ENCODE data around the gene CDH20. TPM values are rescaled to one million over a fixed set of nuclear protein-coding genes. Genes with fewer than 3 reads are reported as not detected.

Gene CDH20
- total RNA-seq, 2 experiments from 2014 or later: 0.10 TPM; not detected in 1

DNA sequence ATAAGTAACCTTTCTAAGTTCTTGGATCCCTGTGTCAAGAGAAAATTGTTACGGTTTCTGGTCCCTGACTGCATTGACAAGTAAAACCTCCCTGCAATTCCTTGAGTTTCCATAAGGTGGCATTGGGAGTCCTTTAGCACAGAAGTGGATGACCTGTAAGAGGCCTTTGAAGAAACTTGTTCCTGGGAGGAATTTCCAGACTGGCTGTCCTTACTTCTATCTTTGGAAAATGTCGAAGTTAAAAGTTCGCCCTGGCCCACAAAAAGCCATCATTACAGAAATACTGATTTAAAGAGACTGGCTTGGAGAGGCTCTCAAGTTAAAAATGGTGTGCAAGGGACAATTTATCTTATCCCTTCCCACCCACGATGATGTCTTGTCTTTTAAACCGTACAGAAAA is 218.4 kb downstream of the CDH20 start:
- H3K4me3 Mint-ChIP-seq: no peak overlapping the region
- H3K36me3 Mint-ChIP-seq: no peaks in the 10 kb centered on the region
- peaks cover 9% of the 10 kb centered on the region for H3K4me1 Mint-ChIP-seq (ENCODE audit: low read depth)
- CTCF ChIA-PET: interaction anchor here (0.8 to 2.6 kb wide), 4 partner anchors 30 to 1564 kb away, joined by 3 to 15 read pairs (median 4); no protein-coding TSS in a partner anchor
- peaks cover 9% of the 10 kb centered on the region for H3K27me3 Mint-ChIP-seq
- intact Hi-C loops (cut with micrococcal nuclease): loop anchor here (1.0 to 10.0 kb wide), 3 partner anchors 343 to 580 kb away; partner anchors contain the start of gene RNF152
- no peaks in the 10 kb centered on the region for H3K9me3 Mint-ChIP-seq
- H3K27ac Mint-ChIP-seq: no peak overlapping the region
- POLR2A ChIA-PET: no interaction called here
- DNase-seq: no peak

DNA sequence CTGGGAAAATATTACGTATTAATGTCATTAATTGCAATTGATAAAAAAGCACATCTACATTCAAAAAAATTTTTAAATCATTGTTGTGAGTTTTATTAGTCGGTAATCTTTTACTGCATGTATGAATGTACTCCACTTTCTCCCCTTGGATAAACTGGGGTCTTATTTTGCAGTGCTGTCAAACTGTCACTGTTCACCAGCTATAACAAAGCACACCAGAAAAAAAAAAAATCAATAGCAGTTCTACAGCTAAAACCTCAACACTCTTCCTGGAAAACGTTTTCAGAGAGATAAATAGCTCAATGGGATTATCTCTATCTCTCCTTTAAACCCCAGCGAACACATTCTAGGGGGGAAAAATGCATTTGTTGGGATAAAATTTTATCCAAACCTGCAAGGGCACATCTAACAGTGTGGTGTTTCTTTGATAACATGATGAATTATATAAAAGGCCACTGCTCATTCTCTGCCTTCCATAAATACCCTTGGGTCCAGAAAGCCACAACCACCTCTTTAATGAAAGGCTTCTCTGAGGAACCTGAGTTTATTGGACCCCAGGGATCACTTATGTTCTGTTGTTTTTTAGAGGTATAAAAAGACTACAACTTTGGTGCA is 219.9 kb downstream of the CDH20 start:
- POLR2A ChIA-PET: no interaction called here
- peaks cover 9% of the 10 kb centered on the region for H3K4me1 Mint-ChIP-seq (ENCODE audit: low read depth)
- H3K36me3 Mint-ChIP-seq: no peaks in the 10 kb centered on the region
- H3K4me3 Mint-ChIP-seq: no peak overlapping the region
- CTCF ChIA-PET: interaction anchor here (1.0 to 2.6 kb wide), 4 partner anchors 25 to 579 kb away, joined by 3 to 15 read pairs (median 4); no protein-coding TSS in a partner anchor
- H3K27ac Mint-ChIP-seq: no peak overlapping the region
- intact Hi-C loops (cut with micrococcal nuclease): loop anchor here (10.0 kb wide), 2 partner anchors 342 to 402 kb away; partner anchors contain the start of gene RNF152
- no peaks in the 10 kb centered on the region for H3K9me3 Mint-ChIP-seq
- H3K27me3 Mint-ChIP-seq: peaks cover 9% of the 10 kb centered on the region
- no peak for DNase-seq

GRCh38 chr18:61554117-61554776 is 221.0 kb downstream of the CDH20 start:
- peak; percentile 46 for DNase-seq
- Mint-ChIP-seq H3K4me1 (ENCODE audit: low read depth) (peaks cover 9% of the 10 kb centered on the region), H3K4me3 (peak overlapping the region; percentile 62), H3K36me3 (no peaks in the 10 kb centered on the region), H3K27ac (peak overlapping the region; percentile 67), H3K9me3 (peaks cover 4% of the 10 kb centered on the region), H3K27me3 (peaks cover 9% of the 10 kb centered on the region)
- intact Hi-C loops (cut with micrococcal nuclease): loop anchor here (10.0 kb wide), 2 partner anchors 341 to 401 kb away; partner anchors contain the start of gene RNF152
- ChIA-PET POLR2A (no interaction called here), CTCF (interaction anchor here (2.6 kb wide), 1 partner anchor 577 kb away, joined by 15 read pairs; no protein-coding TSS in a partner anchor)

DNA sequence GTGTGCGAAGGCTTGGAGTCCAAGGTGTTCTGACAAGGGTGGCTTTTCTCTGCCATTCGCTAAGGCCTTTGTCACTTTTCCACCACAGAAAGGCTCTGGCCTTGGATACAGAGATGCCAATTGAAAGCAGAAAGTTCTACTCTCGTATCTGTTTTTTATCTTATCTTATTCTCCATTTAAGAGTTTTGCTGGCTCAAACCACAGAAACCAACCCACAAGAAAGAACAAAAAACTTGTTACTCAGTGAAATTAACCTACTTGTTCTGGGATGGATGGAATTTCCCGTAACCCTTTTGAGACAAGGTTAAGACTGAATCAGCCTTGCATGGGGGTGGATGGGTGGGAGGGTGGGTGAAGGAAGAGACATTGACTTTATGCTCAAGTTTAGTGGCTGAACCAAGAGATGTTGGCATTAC is 221.7 kb downstream of the CDH20 start:
- Mint-ChIP-seq H3K27me3 (peaks cover 9% of the 10 kb centered on the region), H3K4me3 (peak overlapping the region; percentile 62), H3K4me1 (ENCODE audit: low read depth) (peaks cover 9% of the 10 kb centered on the region), H3K27ac (peak overlapping the region; percentile 67), H3K36me3 (no peaks in the 10 kb centered on the region), H3K9me3 (peaks cover 4% of the 10 kb centered on the region)
- intact Hi-C loops (cut with micrococcal nuclease): loop anchor here (10.0 kb wide), 2 partner anchors 340 to 400 kb away; partner anchors contain the start of gene RNF152
- POLR2A ChIA-PET: no interaction called here
- CTCF ChIA-PET: no interaction called here
- DNase-seq: no peak

DNA sequence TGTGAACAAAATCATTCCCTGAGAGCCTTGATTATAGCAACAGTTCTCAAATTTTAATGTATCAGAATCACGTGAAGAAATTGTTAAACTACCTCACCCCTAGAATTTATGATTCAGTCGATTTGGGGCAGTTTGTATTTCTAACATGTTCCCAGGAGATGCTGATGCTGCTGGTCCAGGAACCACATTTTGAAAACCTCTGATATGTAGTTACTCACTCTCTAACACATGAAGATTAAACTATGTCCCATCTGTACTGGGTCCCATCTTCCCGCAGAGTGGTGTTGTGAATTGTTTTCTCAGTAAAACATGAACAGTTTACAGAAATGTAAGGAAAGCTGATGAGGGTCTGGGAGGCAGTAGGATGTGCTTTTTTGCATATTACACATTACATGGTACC is 223.1 kb downstream of the CDH20 start:
- intact Hi-C loops (cut with micrococcal nuclease): loop anchor here (10.0 kb wide), 2 partner anchors 338 to 398 kb away; partner anchors contain the start of gene RNF152
- DNase-seq: no peak
- ChIA-PET POLR2A (no interaction called here), CTCF (no interaction called here)
- no peak overlapping the region for H3K4me3 Mint-ChIP-seq
- peaks cover 9% of the 10 kb centered on the region for H3K4me1 Mint-ChIP-seq (ENCODE audit: low read depth)
- no peaks in the 10 kb centered on the region for H3K36me3 Mint-ChIP-seq
- peaks cover 9% of the 10 kb centered on the region for H3K27me3 Mint-ChIP-seq
- no peak overlapping the region for H3K27ac Mint-ChIP-seq
- H3K9me3 Mint-ChIP-seq: peaks cover 6% of the 10 kb centered on the region

DNA sequence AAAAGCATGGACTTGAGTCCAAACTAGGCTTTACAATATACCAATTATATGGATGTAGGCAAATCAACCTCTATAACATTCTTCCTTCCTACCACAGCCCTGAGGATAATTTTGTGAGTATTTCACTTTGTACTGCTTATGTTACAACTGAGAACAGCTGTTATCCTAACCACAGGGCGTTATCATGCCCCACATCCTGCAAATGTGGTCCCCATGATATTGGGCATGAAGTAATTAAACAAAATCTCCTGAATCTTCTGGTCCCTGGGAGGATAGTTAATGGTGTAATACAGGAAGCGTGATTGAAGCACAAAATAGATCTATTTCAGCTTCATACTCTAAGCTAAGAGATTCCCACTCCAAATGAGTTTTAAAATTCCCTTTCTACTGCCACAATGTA is 223.6 kb downstream of the CDH20 start:
- DNase-seq: no peak
- no peak overlapping the region for H3K4me3 Mint-ChIP-seq
- H3K9me3 Mint-ChIP-seq: peaks cover 6% of the 10 kb centered on the region
- intact Hi-C loops (cut with micrococcal nuclease): loop anchor here (10.0 kb wide), 2 partner anchors 338 to 398 kb away; partner anchors contain the start of gene RNF152
- ChIA-PET CTCF (no interaction called here), POLR2A (no interaction called here)
- no peaks in the 10 kb centered on the region for H3K36me3 Mint-ChIP-seq
- peaks cover 9% of the 10 kb centered on the region for H3K4me1 Mint-ChIP-seq (ENCODE audit: low read depth)
- H3K27me3 Mint-ChIP-seq: peaks cover 9% of the 10 kb centered on the region
- H3K27ac Mint-ChIP-seq: no peak overlapping the region

DNA sequence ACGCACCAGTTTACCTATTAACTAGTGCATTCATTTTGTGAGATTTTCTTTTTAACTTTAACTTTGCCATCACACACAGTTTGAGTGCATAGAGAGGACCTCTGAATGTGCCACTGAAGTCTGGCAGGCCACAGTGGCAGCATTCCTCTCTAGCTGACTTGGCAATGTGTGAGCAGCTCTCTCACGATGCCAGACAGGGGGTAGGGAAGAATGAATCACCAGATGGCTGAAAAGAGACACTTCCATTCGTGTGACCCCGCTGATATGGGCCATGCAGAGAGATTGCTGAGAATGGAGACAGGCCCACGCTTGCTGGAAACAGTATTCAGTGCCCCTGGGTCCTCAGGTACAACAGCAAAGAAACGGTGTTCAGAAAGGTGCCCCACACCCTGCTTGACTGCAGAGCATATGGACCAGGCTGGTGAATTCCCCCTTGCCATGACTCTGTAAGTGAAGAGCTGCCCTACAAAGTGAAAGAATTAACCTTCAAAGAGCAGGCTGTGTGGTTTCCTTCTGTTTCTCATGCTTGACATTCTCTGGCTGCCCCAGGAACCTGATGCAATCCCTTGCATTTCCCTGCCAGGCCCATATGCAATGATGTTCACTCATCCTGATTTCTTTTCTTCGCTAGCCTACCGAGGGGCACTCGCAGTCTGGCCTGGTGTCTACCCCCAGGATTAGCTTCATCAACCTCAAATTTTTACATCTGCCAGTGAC is 236.1 kb downstream of the CDH20 start:
- no peak for DNase-seq
- no peak overlapping the region for H3K27ac Mint-ChIP-seq
- H3K4me1 Mint-ChIP-seq (ENCODE audit: low read depth): no peaks in the 10 kb centered on the region
- no peaks in the 10 kb centered on the region for H3K36me3 Mint-ChIP-seq
- H3K27me3 Mint-ChIP-seq: peaks cover 15% of the 10 kb centered on the region
- intact Hi-C loops (cut with micrococcal nuclease): no loop called here
- ChIA-PET CTCF (no interaction called here), POLR2A (no interaction called here)
- peaks cover 12% of the 10 kb centered on the region for H3K9me3 Mint-ChIP-seq
- H3K4me3 Mint-ChIP-seq: no peak overlapping the region

GRCh38 chr18:61570070-61570469 is 236.8 kb downstream of the CDH20 start:
- intact Hi-C loops (cut with micrococcal nuclease): no loop called here
- Mint-ChIP-seq H3K4me3 (no peak overlapping the region), H3K9me3 (peaks cover 8% of the 10 kb centered on the region), H3K4me1 (ENCODE audit: low read depth) (no peaks in the 10 kb centered on the region), H3K27me3 (peaks cover 15% of the 10 kb centered on the region), H3K36me3 (no peaks in the 10 kb centered on the region), H3K27ac (no peak overlapping the region)
- CTCF ChIA-PET: no interaction called here
- POLR2A ChIA-PET: no interaction called here
- DNase-seq: no peak

- POLR2A ChIA-PET: no interaction called here
- intact Hi-C loops (cut with micrococcal nuclease): no loop called here
- Mint-ChIP-seq H3K4me1 (ENCODE audit: low read depth) (no peaks in the 10 kb centered on the region), H3K4me3 (no peak overlapping the region), H3K9me3 (peaks cover 8% of the 10 kb centered on the region), H3K27me3 (peaks cover 24% of the 10 kb centered on the region), H3K27ac (no peak overlapping the region), H3K36me3 (no peaks in the 10 kb centered on the region)
- CTCF ChIA-PET: no interaction called here
- DNase-seq: no peak
These were observed 238.9 kb downstream of the CDH20 start for GRCh38 chr18:61572084-61572655.

DNA sequence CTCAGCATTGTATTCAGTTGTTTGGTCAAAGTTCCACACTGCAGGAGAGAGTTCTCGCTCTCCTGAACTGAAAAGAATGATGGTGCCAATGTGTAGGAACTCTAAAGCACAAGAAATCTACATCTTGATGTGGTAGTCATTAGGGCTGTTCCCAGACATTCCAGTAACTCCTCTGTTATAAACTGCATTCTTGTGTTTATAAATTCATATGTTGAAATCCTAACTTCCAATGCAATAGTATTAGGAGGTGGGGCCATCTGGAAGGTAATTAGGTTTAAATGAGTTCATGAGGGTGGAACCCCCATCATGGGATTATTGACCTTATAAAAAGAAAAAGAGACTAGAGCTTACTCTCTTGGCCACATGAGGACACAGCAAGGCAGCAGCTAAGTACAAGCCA is 239.6 kb downstream of the CDH20 start:
- peaks cover 8% of the 10 kb centered on the region for H3K9me3 Mint-ChIP-seq
- no peaks in the 10 kb centered on the region for H3K36me3 Mint-ChIP-seq
- no peak for DNase-seq
- intact Hi-C loops (cut with micrococcal nuclease): no loop called here
- H3K4me3 Mint-ChIP-seq: no peak overlapping the region
- POLR2A ChIA-PET: no interaction called here
- CTCF ChIA-PET: interaction anchor here (1.2 kb wide), 1 partner anchor 9 kb away, joined by 4 read pairs; no protein-coding TSS in a partner anchor
- H3K27ac Mint-ChIP-seq: no peak overlapping the region
- H3K4me1 Mint-ChIP-seq (ENCODE audit: low read depth): no peaks in the 10 kb centered on the region
- H3K27me3 Mint-ChIP-seq: peaks cover 25% of the 10 kb centered on the region

- no peak overlapping the region for H3K4me3 Mint-ChIP-seq
- H3K9me3 Mint-ChIP-seq: peaks cover 8% of the 10 kb centered on the region
- H3K4me1 Mint-ChIP-seq (ENCODE audit: low read depth): no peaks in the 10 kb centered on the region
- H3K36me3 Mint-ChIP-seq: no peaks in the 10 kb centered on the region
- H3K27me3 Mint-ChIP-seq: peaks cover 20% of the 10 kb centered on the region
- CTCF ChIA-PET: no interaction called here
- no peak for DNase-seq
- POLR2A ChIA-PET: no interaction called here
- H3K27ac Mint-ChIP-seq: no peak overlapping the region
- intact Hi-C loops (cut with micrococcal nuclease): no loop called here
These were observed 241.4 kb downstream of the CDH20 start for GRCh38 chr18:61574665-61575064.

GRCh38 chr18:61575419-61575818 is 242.2 kb downstream of the CDH20 start:
- H3K9me3 Mint-ChIP-seq: peaks cover 8% of the 10 kb centered on the region
- ChIA-PET POLR2A (no interaction called here), CTCF (no interaction called here)
- intact Hi-C loops (cut with micrococcal nuclease): no loop called here
- DNase-seq: no peak
- H3K36me3 Mint-ChIP-seq: no peaks in the 10 kb centered on the region
- H3K4me1 Mint-ChIP-seq (ENCODE audit: low read depth): no peaks in the 10 kb centered on the region
- no peak overlapping the region for H3K4me3 Mint-ChIP-seq
- peaks cover 23% of the 10 kb centered on the region for H3K27me3 Mint-ChIP-seq
- no peak overlapping the region for H3K27ac Mint-ChIP-seq
